Frontal cortex (tissue), 4 donors: ENCODE results near the gene SNAP25. TPM values are rescaled to one million over a fixed set of nuclear protein-coding genes. Genes with fewer than 3 reads are reported as not detected.

Experiments used
- DNase-seq, 2 donors: peaks; one replicate each; pipeline ENCODE4 v3.0.0; 2012; ENCODE audit warnings: low spot score in 2 of 2
- FAIRE-seq: peaks from 2 replicates; lab custom pipeline; 2012; peaks lifted over from hg19 to GRCh38; lab: Jason Lieb, UNC
- total RNA-seq: library from RNA; depleted of rRNA; stranded (reverse); fragments of >200 nt; gene quantifications from one replicate; pipeline ENCODE4 v1.2.3, GENCODE V29; 2014
- donor health status: control.
- donor health status: control.
- donor health status: control.

Gene SNAP25
- total RNA-seq, 1 donor from 2014 or later: 140 TPM

- FAIRE-seq (no peak), DNase-seq (no peak)
These were observed 40.5 kb downstream of the SNAP25 start for GRCh38 chr20:10259166-10259565.

- FAIRE-seq (no peak), DNase-seq (no peak)
These were observed 41.7 kb downstream of the SNAP25 start for GRCh38 chr20:10260316-10260715.

GRCh38 chr20:10261702-10262101 is 43.1 kb downstream of the SNAP25 start:
- FAIRE-seq (no peak), DNase-seq (no peak)

- no peak for FAIRE-seq
- no peak for DNase-seq
These were observed 44.9 kb downstream of the SNAP25 start for GRCh38 chr20:10263385-10264165.

- FAIRE-seq (no peak), DNase-seq (no peak)
These were observed 45.5 kb downstream of the SNAP25 start for GRCh38 chr20:10264166-10264558.

GRCh38 chr20:10268636-10269035 is 50.0 kb downstream of the SNAP25 start:
- DNase-seq (no peak), FAIRE-seq (no peak)

GRCh38 chr20:10270630-10271029 is 52.0 kb downstream of the SNAP25 start:
- DNase-seq (no peak), FAIRE-seq (no peak)

GRCh38 chr20:10271494-10272219 is 53.0 kb downstream of the SNAP25 start:
- no peak for DNase-seq
- no peak for FAIRE-seq

GRCh38 chr20:10276878-10277580 is 58.4 kb downstream of the SNAP25 start:
- DNase-seq (no peak), FAIRE-seq (no peak)

GRCh38 chr20:10277616-10278015 is 59.0 kb downstream of the SNAP25 start:
- no peak for DNase-seq
- no peak for FAIRE-seq

GRCh38 chr20:10278412-10278811 is 59.8 kb downstream of the SNAP25 start:
- DNase-seq: no peak

GRCh38 chr20:10280018-10280908 is 61.6 kb downstream of the SNAP25 start:
- FAIRE-seq (no peak), DNase-seq (no peak)

More at GRCh38 chr20:10278412-10278811, 59.8 kb downstream of the SNAP25 start:
- no peak for FAIRE-seq

GRCh38 chr20:10281911-10282310 is 63.3 kb downstream of the SNAP25 start:
- FAIRE-seq (no peak), DNase-seq (no peak)

GRCh38 chr20:10282979-10283456 is 64.4 kb downstream of the SNAP25 start:
- no peak for FAIRE-seq
- no peak for DNase-seq

GRCh38 chr20:10286356-10286755 is 67.7 kb downstream of the SNAP25 start:
- DNase-seq: no peak
- FAIRE-seq: no peak

GRCh38 chr20:10288421-10288820 is 69.8 kb downstream of the SNAP25 start:
- DNase-seq (no peak), FAIRE-seq (no peak)

- DNase-seq (no peak), FAIRE-seq (no peak)
These were observed 70.5 kb downstream of the SNAP25 start for GRCh38 chr20:10288954-10289646.

GRCh38 chr20:10291568-10292248 is 73.1 kb downstream of the SNAP25 start:
- no peak for DNase-seq

More at GRCh38 chr20:10291568-10292248, 73.1 kb downstream of the SNAP25 start:
- FAIRE-seq: no peak
